Lower leg skin (tissue), 4 donors: ENCODE results near the gene SLC4A5. TPM values are rescaled to one million over a fixed set of nuclear protein-coding genes. Genes with fewer than 3 reads are reported as not detected.

Source experiments
- DNase-seq, 2 donors: peaks; one replicate each; pipeline ENCODE4 v3.0.0-alpha.2; 2019; ENCODE audit warnings: low spot score in 2 of 2
- H3K4me3 ChIP-seq: fragments of 200-600 bp; sonication (generic); 2 replicates; pipeline ENCODE4 v1.5.1; 2017; ENCODE audit warnings: mild to moderate bottlenecking, low read depth; ENCODE audit not compliant: poor library complexity, severe bottlenecking
- POLR2A ChIP-seq, 2 donors: fragments of 450-650 bp; IDR thresholded peaks; one replicate each; pipeline ENCODE4 v1.6.1; 2016 to 2017; ENCODE audit warnings: antibody characterized with exemption in 2 of 2, mild to moderate bottlenecking in 1 of 2, moderate library complexity in 1 of 2
- WGBS, 2 donors: methylation state at CpG; one replicate each; pipeline ENCODE4 v1.1.5; 2018; 5-methylcytosine and 5-hydroxymethylcytosine counted together
- intact Hi-C: fragments of 100-400 bp; cut with DNase I; formaldehyde crosslinking; loops from one replicate; pipeline ENCODE4 v1.15.0; 2023; ENCODE audit warnings: low total_unique reads
- total RNA-seq, 4 donors: library from RNA; depleted of rRNA; stranded (reverse); fragments of >200 nt; gene quantifications; one replicate each; pipeline ENCODE4 v1.1.0, GENCODE V29; 2016
- TF ChIP-seq, protein P1 (sequence below), 3 donors: fragments of 450-650 bp; IDR thresholded peaks; one replicate each; pipeline ENCODE4 v1.5.1; 2016; ENCODE audit warnings: antibody characterized with exemption in 3 of 3, mild to moderate bottlenecking in 3 of 3, moderate library complexity in 2 of 3

Gene SLC4A5
- total RNA-seq, 4 donors from 2014 or later, result 3.0 to 5.6 (median 3.7) TPM

DNA sequence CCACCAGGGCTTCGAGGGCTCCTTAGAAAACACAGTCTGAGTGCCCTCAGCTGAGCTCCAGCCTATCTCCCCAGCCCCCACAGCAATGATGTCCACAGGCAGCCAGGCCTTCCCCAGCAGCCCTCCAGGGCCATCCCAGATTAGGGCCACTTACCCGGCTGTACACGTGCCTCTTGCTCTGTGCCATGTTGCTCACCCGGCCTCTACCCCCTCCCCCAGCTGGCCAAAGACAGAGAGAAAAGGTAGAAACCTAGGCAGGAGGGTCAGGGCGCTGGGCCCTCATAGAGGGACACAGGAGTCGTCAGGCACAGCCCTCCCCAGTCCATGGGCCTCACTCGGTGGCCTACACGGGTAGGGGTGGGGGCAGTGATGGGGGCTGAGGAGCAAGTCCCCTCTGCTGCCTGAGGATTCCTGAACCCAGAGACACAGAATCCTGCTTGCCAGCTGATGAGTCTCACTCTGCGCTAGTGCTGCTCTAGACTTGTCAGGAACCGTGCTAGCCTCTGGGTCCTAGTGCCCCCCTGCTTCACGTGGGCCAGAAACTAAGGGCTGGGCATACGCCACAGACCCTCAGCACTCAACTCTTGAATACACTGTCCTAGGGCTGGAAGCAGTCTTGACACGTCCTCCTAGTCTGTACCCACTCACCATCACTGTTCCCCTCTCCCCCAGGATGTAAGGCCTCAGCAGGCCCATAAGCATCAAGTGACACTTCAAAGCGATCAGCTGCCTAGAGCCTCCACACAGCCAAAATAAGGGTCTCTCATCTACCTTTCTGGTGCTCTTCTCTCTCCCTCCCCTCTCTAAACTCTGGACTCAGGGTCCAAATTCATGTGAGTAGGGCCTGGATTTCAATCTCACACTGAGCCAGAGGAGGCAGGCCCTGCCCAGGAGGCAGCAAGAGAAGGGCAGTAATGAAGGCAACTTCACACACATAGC, 36.9 kb upstream of the SLC4A5 start, which contains the start of gene DCTN1:
TSS of gene DCTN1 (minus strand) at position 461 of the 939 bp plus-strand sequence. CDS start at position 187, 274 bp downstream.
- intact Hi-C loops, result no loop called here
- no peak for DNase-seq
- H3K4me3 ChIP-seq, result no peak within 1 kb of the TSS
- WGBS, 2 donors, result 21 to 24% methylated on average over 14 of the region's 14 CpGs
- no peak for TF ChIP-seq POLR2A (IDR thresholded peaks at IDR 0.05)

DNA sequence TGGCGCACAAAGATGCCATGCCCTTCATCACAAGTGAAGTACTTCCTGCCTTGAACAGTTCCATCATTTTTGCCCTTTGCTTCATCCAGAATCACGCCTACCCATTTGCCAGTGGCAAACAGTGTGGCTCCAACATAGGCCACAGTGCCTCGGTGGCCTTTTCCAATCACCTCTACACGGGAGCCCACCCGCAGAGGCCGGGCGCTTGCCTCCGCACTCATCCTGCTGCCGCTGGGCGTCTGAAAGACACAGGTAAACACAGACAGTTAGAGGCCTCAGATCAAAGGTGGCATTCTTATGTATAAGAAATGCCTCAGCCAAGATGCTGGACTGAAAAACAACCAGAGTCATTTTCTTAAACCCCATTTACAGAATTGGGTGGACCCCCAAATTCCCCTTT, 34.8 kb upstream of the SLC4A5 start:
- intact Hi-C loops, result no loop called here
- WGBS, 2 donors, result 90% methylated on average over 10 of the region's 10 CpGs

DNA sequence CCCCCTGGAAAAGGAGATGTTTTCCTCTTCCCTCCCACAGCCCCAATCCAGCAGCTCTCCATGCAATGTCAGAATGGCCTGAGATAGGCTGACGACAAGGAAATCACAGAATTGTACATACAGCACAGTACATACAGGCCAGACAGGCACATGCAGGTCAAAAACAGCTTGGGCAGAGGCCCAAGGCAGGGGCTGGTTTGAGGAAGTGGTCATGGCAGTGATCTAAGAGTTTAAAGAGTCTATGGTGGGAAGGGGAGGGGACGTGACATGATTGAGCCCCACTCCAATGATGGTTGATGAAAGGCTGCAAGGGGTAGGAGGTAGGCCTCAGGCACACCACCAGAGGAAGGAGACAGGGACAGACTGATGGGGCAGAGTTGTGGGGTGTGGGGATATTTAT, 32.6 kb upstream of the SLC4A5 start:
- intact Hi-C loops, result no loop called here
- DNase-seq, result no peak
- 79 to 88% methylated on average over 2 of the region's 2 CpGs for WGBS, 2 donors

More for the DNA sequence above, 34.8 kb upstream of the SLC4A5 start:
- H3K4me3 ChIP-seq, result no peak overlapping the region
- TF ChIP-seq POLR2A (IDR thresholded peaks at IDR 0.05), result no peak
- TF ChIP-seq, protein P1, sequence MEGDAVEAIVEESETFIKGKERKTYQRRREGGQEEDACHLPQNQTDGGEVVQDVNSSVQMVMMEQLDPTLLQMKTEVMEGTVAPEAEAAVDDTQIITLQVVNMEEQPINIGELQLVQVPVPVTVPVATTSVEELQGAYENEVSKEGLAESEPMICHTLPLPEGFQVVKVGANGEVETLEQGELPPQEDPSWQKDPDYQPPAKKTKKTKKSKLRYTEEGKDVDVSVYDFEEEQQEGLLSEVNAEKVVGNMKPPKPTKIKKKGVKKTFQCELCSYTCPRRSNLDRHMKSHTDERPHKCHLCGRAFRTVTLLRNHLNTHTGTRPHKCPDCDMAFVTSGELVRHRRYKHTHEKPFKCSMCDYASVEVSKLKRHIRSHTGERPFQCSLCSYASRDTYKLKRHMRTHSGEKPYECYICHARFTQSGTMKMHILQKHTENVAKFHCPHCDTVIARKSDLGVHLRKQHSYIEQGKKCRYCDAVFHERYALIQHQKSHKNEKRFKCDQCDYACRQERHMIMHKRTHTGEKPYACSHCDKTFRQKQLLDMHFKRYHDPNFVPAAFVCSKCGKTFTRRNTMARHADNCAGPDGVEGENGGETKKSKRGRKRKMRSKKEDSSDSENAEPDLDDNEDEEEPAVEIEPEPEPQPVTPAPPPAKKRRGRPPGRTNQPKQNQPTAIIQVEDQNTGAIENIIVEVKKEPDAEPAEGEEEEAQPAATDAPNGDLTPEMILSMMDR (IDR thresholded peaks at IDR 0.05), result no peak
- no peak for DNase-seq

DNA sequence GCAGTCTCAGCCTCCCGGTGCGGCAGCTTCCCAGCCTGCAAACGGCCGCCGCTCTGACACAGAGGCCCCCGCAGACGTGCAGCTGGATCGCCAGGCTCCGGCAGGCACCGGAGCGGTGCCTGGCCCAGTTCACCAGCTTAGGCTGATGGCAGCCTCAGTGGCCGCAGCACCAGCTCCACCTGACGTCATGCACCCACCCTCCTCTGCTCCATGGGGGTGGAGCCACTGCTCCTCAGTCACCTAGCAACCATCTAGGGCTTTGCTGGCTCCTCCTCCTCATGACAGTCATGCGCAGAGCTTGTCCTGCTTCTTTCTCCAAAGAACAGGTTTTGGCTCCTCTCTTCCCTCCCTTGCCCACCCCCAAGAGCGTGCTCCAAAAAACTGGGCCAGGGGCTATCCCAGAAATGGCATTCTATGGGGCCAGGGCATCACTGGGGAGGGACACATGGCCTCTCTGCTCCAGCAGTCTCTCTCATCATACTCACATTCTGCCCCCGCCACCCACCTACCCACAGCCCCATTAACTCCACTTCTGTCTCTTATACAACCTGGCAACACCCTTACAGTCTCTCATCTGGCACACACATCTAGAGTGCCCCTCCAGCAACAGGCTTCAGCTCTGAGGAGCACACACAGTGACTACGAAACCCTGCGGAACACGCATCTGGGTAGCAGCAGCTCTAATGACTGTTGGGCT, 31.4 kb upstream of the SLC4A5 start:
- intact Hi-C loops, result no loop called here
- peak in 1 of 2 donors; percentile 20 for DNase-seq
- WGBS, 2 donors, result 67 to 73% methylated on average over 11 to 18 of the region's 19 CpGs
- H3K4me3 ChIP-seq, result no peak overlapping the region
- no peak for TF ChIP-seq POLR2A (IDR thresholded peaks at IDR 0.05)
- TF ChIP-seq, protein P1 (IDR thresholded peaks at IDR 0.05), result no peak

More for the DNA sequence above, 32.6 kb upstream of the SLC4A5 start:
- TF ChIP-seq POLR2A (IDR thresholded peaks at IDR 0.05), result no peak
- TF ChIP-seq, protein P1 (IDR thresholded peaks at IDR 0.05), result no peak
- H3K4me3 ChIP-seq, result no peak overlapping the region

DNA sequence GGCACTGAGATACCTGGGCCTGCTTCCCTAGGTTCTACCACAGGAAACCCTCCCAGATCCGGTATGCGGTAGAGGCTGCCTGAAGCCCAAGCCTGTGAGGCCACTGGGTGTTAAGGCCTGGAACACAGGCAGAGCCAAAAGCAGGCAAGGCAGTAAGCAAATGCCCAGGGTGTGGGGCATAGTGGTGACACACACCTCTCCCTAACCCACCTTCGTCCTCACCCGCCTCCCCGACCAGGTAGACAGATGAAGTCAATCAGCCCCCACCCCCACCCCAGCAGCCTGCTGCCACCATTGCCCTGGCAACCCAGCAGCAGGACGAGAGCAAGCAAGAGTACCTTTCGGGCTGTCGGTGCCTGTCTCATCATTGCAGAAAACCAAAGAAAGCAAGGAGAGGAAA, 30.8 kb upstream of the SLC4A5 start:
- no peak for DNase-seq
- WGBS, 2 donors, result 74 to 85% methylated on average over 8 of the region's 8 CpGs
- no peak overlapping the region for H3K4me3 ChIP-seq
- TF ChIP-seq, protein P1 (IDR thresholded peaks at IDR 0.05), result no peak
- TF ChIP-seq POLR2A (IDR thresholded peaks at IDR 0.05), result no peak
- intact Hi-C loops, result no loop called here

DNA sequence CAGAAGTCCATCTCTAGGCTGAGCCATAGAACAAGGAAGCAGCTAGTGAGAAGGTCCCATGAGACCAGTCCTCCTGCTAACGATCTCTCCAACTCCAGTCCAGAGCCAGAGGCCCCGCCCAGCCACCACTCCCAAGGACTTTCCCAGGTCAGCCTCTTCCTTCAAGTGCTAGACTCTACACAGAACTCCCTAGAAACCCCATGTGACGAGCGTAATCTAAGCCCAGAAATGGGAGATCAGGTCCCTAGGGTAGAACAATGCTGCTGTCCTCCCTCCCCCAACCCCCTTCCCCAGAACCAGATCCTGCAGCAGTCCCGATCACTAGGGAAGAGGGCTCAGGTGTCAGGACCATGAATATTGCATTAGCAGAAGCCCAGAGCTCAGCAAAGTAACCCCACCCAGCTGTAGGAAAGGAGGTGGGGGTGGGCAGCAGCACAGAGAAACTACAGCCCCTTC, 30.0 kb upstream of the SLC4A5 start:
- WGBS, 2 donors, result 55 to 63% methylated on average over 5 of the region's 5 CpGs
- no peak overlapping the region for H3K4me3 ChIP-seq
- no peak for TF ChIP-seq POLR2A (IDR thresholded peaks at IDR 0.05)
- TF ChIP-seq, protein P1 (IDR thresholded peaks at IDR 0.05), result no peak
- intact Hi-C loops, result no loop called here
- no peak for DNase-seq
